SK-N-SH (cell line): ENCODE measurements around the gene ELOVL6. TPM values are rescaled to one million over a fixed set of nuclear protein-coding genes. Genes with fewer than 3 reads are reported as not detected.

Source experiments
- CTCF ChIA-PET: fragments of 300-600, 350-600 bp; formaldehyde crosslinking; extraction: SDS; loops from one replicate; lab custom pipeline; 2021; lab: Yijun Ruan, JAX
- POLR2A ChIA-PET: fragments of 350-600 bp; sonication (Branson Sonifier 250); formaldehyde crosslinking; extraction: SDS; loops from one replicate; lab custom pipeline; 2020; ENCODE audit warnings: antibody characterized with exemption, inconsistent platforms; lab: Yijun Ruan, JAX
- DNase-seq: peaks from one replicate; pipeline ENCODE4 v3.0.0; 2012
- H2AFZ ChIP-seq: fragments of 200-600 bp; sonication (generic); 2 replicates; pipeline ENCODE4 v1.8.1; 2016; ENCODE audit warnings: antibody characterized with exemption, mild to moderate bottlenecking, low read depth
- H3F3A ChIP-seq: fragments of 200-600 bp; sonication (generic); replicated peaks from 2 replicates; pipeline ENCODE3; 2016; ENCODE audit warnings: antibody characterized with exemption, mild to moderate bottlenecking; ENCODE audit not compliant: insufficient read depth
- H3K27ac ChIP-seq, 2 experiments: fragments of 200-500 bp in 1 of 2; fragments of 200-600 bp in 1 of 2; sonication (Bioruptor generic) in 1 of 2; sonication (generic), shearing (Covaris generic) in 1 of 2; 2 replicates each; pipeline versions ENCODE4 v1.5.1 to v1.6.1; 2014 to 2016; ENCODE audit warnings: low read depth in 2 of 2, inconsistent platforms in 1 of 2, low read length in 1 of 2, mild to moderate bottlenecking in 1 of 2, mixed read lengths in 1 of 2
- H3K27me3 ChIP-seq: fragments of 200-600 bp; sonication (generic), shearing (Covaris generic); 2 replicates; pipeline ENCODE4 v1.6.1; 2016; ENCODE audit warnings: mixed run types; ENCODE audit not compliant: insufficient read depth
- H3K36me3 ChIP-seq, 2 experiments: fragments of 200-500 bp in 1 of 2; fragments of 200-600 bp in 1 of 2; sonication (Bioruptor generic) in 1 of 2; sonication (generic) in 1 of 2; replicated peaks in 1 of 2; 2 replicates each; pipeline versions ENCODE3 to v1.5.1; 2014 to 2016; ENCODE audit warnings: low read length in 1 of 2, mild to moderate bottlenecking in 1 of 2; ENCODE audit not compliant: insufficient read depth in 2 of 2, control insufficient read depth in 1 of 2
- H3K4me1 ChIP-seq, 2 experiments: fragments of 200-500 bp in 1 of 2; fragments of 200-600 bp in 1 of 2; sonication (Bioruptor generic) in 1 of 2; sonication (generic), shearing (Covaris generic) in 1 of 2; 2 replicates each; pipeline versions ENCODE4 v1.5.1 to v1.6.1; 2014 to 2016; ENCODE audit warnings: low read depth in 1 of 2, low read length in 1 of 2, mixed run types in 1 of 2; ENCODE audit not compliant: insufficient read depth in 2 of 2, control insufficient read depth in 1 of 2
- H3K4me2 ChIP-seq: fragments of 200-600 bp; sonication (generic), shearing (Covaris generic); 2 replicates; pipeline ENCODE4 v1.6.1; 2017; ENCODE audit warnings: mixed run types
- H3K4me3 ChIP-seq, 2 experiments: fragments of 200-500 bp in 1 of 2; fragments of 200-600 bp in 1 of 2; sonication (Bioruptor generic) in 1 of 2; sonication (generic), shearing (Covaris generic) in 1 of 2; 2 replicates each; pipeline versions ENCODE4 v1.5.1 to v1.8.1; 2014 to 2016; ENCODE audit warnings: low read depth in 2 of 2, inconsistent platforms in 1 of 2, low read length in 1 of 2, mild to moderate bottlenecking in 1 of 2, mixed read lengths in 1 of 2, moderate library complexity in 1 of 2
- H3K79me2 ChIP-seq: fragments of 200-600 bp; sonication (generic); 2 replicates; pipeline ENCODE4 v1.8.1; 2017; ENCODE audit warnings: mild to moderate bottlenecking; ENCODE audit not compliant: insufficient read depth
- H3K9ac ChIP-seq: fragments of 200-600 bp; sonication (generic); 2 replicates; pipeline ENCODE4 v1.6.1; 2017; ENCODE audit warnings: mixed run types
- H3K9me2 ChIP-seq: fragments of 200-600 bp; sonication (generic); 2 replicates; pipeline ENCODE4 v1.6.1; 2017; ENCODE audit warnings: mixed run types
- H3K9me3 ChIP-seq: fragments of 200-600 bp; sonication (generic); 2 replicates; pipeline ENCODE4 v1.6.1; 2017; ENCODE audit warnings: mixed run types, mild to moderate bottlenecking, moderate library complexity
- H4K20me1 ChIP-seq: fragments of 200-600 bp; sonication (generic); 2 replicates; pipeline ENCODE4 v1.6.1; 2017; ENCODE audit warnings: mild to moderate bottlenecking, mixed run types; ENCODE audit not compliant: insufficient read depth
- CHD2 ChIP-seq: fragments of 150-350 bp; IDR thresholded peaks from 2 replicates; pipeline ENCODE4 v1.6.1; 2018; ENCODE audit warnings: low read length; ENCODE audit not compliant: partially characterized antibody
- ELF1 ChIP-seq: IDR thresholded peaks from 2 replicates; pipeline ENCODE4 v1.4.0; 2012
- EP300 ChIP-seq, 2 experiments: IDR thresholded peaks; 2 replicates each; pipeline versions ENCODE4 v1.4.0 to v1.6.1; 2012; ENCODE audit warnings: borderline replicate concordance in 1 of 2, low read depth in 1 of 2, low read length in 1 of 2
- EZH2phosphoT487 ChIP-seq: fragments of 200-600 bp; sonication (generic); IDR thresholded peaks from 2 replicates; pipeline ENCODE4 v1.6.1; 2017; ENCODE audit warnings: low read depth, mixed run types, mild to moderate bottlenecking, antibody characterized with exemption, moderate library complexity, borderline replicate concordance
- FOSL2 ChIP-seq: IDR thresholded peaks from 2 replicates; pipeline ENCODE4 v1.4.0; 2012; ENCODE audit warnings: low read depth, mild to moderate bottlenecking, moderate library complexity, borderline replicate concordance
- FOXM1 ChIP-seq: IDR thresholded peaks from 2 replicates; pipeline ENCODE4 v1.4.0; 2012; ENCODE audit warnings: low read depth, mild to moderate bottlenecking
- JUND ChIP-seq: IDR thresholded peaks from 2 replicates; pipeline ENCODE4 v1.4.0; 2012
- MXI1 ChIP-seq: IDR thresholded peaks from 2 replicates; pipeline ENCODE4 v1.6.1; 2012; ENCODE audit warnings: mild to moderate bottlenecking, low read depth, low read length, improper control_type of control experiment
- NFIC ChIP-seq: IDR thresholded peaks from 2 replicates; pipeline ENCODE4 v1.4.0; 2012; ENCODE audit warnings: borderline replicate concordance
- POLR2AphosphoS5 ChIP-seq: IDR thresholded peaks from 2 replicates; pipeline ENCODE4 v1.6.1; 2012; ENCODE audit warnings: low read depth, low read length
- RXRA ChIP-seq: IDR thresholded peaks from 2 replicates; pipeline ENCODE4 v1.4.0; 2012; ENCODE audit warnings: low read depth, mild to moderate bottlenecking, borderline replicate concordance
- SIN3A ChIP-seq: IDR thresholded peaks from 2 replicates; pipeline ENCODE4 v1.6.1; 2012; ENCODE audit warnings: low read depth, mild to moderate bottlenecking, low read length, moderate library complexity, borderline replicate concordance
- TAF1 ChIP-seq: IDR thresholded peaks from 2 replicates; pipeline ENCODE4 v1.6.1; 2012; ENCODE audit warnings: low read depth, mild to moderate bottlenecking, low read length, moderate library complexity, borderline replicate concordance
- TCF12 ChIP-seq: IDR thresholded peaks from 2 replicates; pipeline ENCODE4 v1.4.0; 2012
- WGBS: methylation state at CpG from one replicate; pipeline ENCODE4 v1.1.6; 2017; ENCODE audit warnings: low lambda C conversion rate; 5-methylcytosine and 5-hydroxymethylcytosine counted together
- polyA plus RNA-seq, 3 experiments: library from polyadenylated mRNA; depleted of rRNA; stranded (reverse); fragments of >200 nt; gene quantifications; 2 replicates each; pipeline ENCODE4 v1.2.3, GENCODE V29; 2012
- TF ChIP-seq, protein P1 (sequence below): IDR thresholded peaks from 2 replicates; pipeline ENCODE4 v1.6.1; 2012; ENCODE audit warnings: mild to moderate bottlenecking, low read depth, low read length, moderate library complexity
- TF ChIP-seq, protein P2 (sequence below): IDR thresholded peaks from 2 replicates; pipeline ENCODE4 v1.4.0; 2012; ENCODE audit warnings: low read depth
- TF ChIP-seq, protein P3 (sequence below): fragments of 150-350 bp; IDR thresholded peaks from 2 replicates; pipeline ENCODE4 v1.6.1; 2016; ENCODE audit warnings: mild to moderate bottlenecking, low read depth, low read length
- TF ChIP-seq, protein P4 (sequence below): fragments of 200-600 bp; sonication (generic); IDR thresholded peaks from 2 replicates; pipeline ENCODE4 v1.6.1; 2017; ENCODE audit warnings: antibody characterized with exemption, mild to moderate bottlenecking, moderate library complexity
- TF ChIP-seq, protein P5 (sequence below): IDR thresholded peaks from 2 replicates; pipeline ENCODE4 v1.4.0; 2012; ENCODE audit warnings: low read depth, borderline replicate concordance

Gene ELOVL6
- polyA plus RNA-seq, 1 of the 3 experiments (the other 2 are of a cell fraction), result 9.0 TPM

DNA sequence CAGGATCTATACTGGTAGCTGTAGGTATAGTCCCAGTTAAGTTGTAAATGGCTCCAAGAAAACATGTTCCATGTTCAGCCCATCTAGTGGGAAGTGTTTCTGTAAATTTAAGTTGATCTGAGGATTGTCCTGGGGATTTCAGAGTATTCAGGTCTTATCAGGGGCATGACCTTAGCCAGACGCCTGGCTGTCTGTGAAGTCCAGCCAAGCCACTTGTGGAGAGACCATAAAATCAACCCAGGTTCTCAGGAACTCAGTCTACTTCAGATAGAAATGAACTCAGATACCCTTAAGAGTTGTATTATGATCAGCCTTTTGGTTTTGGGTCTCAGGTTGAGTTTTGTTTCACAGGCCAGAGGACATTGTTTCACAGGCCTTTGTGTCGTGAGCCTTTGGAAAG lies 189.9 kb downstream of the ELOVL6 start:
- no peaks in the 10 kb centered on the region for H3K27me3 ChIP-seq
- POLR2A ChIA-PET, result no interaction called here
- H3K9me2 ChIP-seq, result no peaks in the 10 kb centered on the region
- DNase-seq, result no peak
- H3K9ac ChIP-seq, result no peak overlapping the region
- no peaks in the 10 kb centered on the region for H3K79me2 ChIP-seq
- no peak overlapping the region for H3K27ac ChIP-seq
- no peaks in the 10 kb centered on the region for H3K4me1 ChIP-seq
- TF ChIP-seq EZH2phosphoT487 (no peak), SIN3A (no peak), RXRA (no peak), TAF1 (no peak), FOSL2 (no peak), ELF1 (no peak), JUND (no peak), EP300 (IDR thresholded peaks at IDR 0.05; ENCODE audit: borderline replicate concordance in 1 of 2, low read depth in 1 of 2, low read length in 1 of 2) (no peak), NFIC (no peak), TCF12 (no peak), MXI1 (no peak)
- TF ChIP-seq, protein P1, sequence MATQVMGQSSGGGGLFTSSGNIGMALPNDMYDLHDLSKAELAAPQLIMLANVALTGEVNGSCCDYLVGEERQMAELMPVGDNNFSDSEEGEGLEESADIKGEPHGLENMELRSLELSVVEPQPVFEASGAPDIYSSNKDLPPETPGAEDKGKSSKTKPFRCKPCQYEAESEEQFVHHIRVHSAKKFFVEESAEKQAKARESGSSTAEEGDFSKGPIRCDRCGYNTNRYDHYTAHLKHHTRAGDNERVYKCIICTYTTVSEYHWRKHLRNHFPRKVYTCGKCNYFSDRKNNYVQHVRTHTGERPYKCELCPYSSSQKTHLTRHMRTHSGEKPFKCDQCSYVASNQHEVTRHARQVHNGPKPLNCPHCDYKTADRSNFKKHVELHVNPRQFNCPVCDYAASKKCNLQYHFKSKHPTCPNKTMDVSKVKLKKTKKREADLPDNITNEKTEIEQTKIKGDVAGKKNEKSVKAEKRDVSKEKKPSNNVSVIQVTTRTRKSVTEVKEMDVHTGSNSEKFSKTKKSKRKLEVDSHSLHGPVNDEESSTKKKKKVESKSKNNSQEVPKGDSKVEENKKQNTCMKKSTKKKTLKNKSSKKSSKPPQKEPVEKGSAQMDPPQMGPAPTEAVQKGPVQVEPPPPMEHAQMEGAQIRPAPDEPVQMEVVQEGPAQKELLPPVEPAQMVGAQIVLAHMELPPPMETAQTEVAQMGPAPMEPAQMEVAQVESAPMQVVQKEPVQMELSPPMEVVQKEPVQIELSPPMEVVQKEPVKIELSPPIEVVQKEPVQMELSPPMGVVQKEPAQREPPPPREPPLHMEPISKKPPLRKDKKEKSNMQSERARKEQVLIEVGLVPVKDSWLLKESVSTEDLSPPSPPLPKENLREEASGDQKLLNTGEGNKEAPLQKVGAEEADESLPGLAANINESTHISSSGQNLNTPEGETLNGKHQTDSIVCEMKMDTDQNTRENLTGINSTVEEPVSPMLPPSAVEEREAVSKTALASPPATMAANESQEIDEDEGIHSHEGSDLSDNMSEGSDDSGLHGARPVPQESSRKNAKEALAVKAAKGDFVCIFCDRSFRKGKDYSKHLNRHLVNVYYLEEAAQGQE, result no peak
- TF ChIP-seq, protein P2, sequence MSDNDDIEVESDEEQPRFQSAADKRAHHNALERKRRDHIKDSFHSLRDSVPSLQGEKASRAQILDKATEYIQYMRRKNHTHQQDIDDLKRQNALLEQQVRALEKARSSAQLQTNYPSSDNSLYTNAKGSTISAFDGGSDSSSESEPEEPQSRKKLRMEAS, result no peak
- H4K20me1 ChIP-seq, result no peaks in the 10 kb centered on the region
- H2AFZ ChIP-seq, result no peak overlapping the region
- no peaks in the 10 kb centered on the region for H3K9me3 ChIP-seq
- H3K36me3 ChIP-seq, result no peaks in the 10 kb centered on the region
- CTCF ChIA-PET, result interaction anchor here (2.2 to 19.2 kb wide), 2 partner anchors 10 to 509 kb away, joined by 12 to 591 read pairs; no protein-coding TSS in a partner anchor
- no peak overlapping the region for H3K4me3 ChIP-seq
- WGBS, result 70% methylated on average over 2 of the region's 2 CpGs
- no peaks in the 10 kb centered on the region for H3F3A ChIP-seq
- no peak overlapping the region for H3K4me2 ChIP-seq

DNA sequence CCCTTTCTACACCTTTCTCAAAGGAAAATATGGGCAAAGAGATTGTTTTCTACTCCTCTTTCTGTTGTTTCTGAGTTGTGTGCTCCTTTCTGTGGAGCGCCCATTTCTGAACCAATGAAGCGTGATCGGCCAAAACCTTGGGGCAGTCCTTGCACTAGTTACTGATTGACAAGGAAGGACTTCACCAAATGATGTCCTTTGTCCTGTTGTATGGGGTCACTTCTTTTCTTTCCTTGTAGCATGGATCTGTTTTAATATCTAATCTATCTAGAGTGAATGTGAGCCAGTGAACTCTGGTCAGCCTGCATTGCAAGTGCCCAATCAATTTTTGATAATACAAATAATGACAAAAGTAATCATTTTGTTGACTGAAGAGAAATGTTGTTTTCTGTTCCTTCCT lies 191.2 kb downstream of the ELOVL6 start:
- Histone ChIP-seq H3K9ac (no peak overlapping the region), H2AFZ (no peak overlapping the region), H3K4me3 (no peak overlapping the region), H3K79me2 (no peaks in the 10 kb centered on the region), H3K4me1 (no peaks in the 10 kb centered on the region), H3K36me3 (no peaks in the 10 kb centered on the region), H3K9me2 (no peaks in the 10 kb centered on the region), H3K9me3 (no peaks in the 10 kb centered on the region), H3K27ac (no peak overlapping the region), H4K20me1 (no peaks in the 10 kb centered on the region), H3F3A (no peaks in the 10 kb centered on the region), H3K4me2 (no peak overlapping the region), H3K27me3 (no peaks in the 10 kb centered on the region)
- DNase-seq, result no peak
- WGBS, result 92% methylated on average over 3 of the region's 3 CpGs
- POLR2A ChIA-PET, result no interaction called here
- CTCF ChIA-PET, result interaction anchor here (0.6 to 19.2 kb wide), 6 partner anchors 31 to 511 kb away, joined by 3 to 591 read pairs (median 9); no protein-coding TSS in a partner anchor
- no peak for TF ChIP-seq ELF1
- no peak for TF ChIP-seq FOSL2
- TF ChIP-seq, protein P3, sequence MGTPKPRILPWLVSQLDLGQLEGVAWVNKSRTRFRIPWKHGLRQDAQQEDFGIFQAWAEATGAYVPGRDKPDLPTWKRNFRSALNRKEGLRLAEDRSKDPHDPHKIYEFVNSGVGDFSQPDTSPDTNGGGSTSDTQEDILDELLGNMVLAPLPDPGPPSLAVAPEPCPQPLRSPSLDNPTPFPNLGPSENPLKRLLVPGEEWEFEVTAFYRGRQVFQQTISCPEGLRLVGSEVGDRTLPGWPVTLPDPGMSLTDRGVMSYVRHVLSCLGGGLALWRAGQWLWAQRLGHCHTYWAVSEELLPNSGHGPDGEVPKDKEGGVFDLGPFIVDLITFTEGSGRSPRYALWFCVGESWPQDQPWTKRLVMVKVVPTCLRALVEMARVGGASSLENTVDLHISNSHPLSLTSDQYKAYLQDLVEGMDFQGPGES, result no peak
- TF ChIP-seq, protein P2, result no peak
- TF ChIP-seq, protein P4, sequence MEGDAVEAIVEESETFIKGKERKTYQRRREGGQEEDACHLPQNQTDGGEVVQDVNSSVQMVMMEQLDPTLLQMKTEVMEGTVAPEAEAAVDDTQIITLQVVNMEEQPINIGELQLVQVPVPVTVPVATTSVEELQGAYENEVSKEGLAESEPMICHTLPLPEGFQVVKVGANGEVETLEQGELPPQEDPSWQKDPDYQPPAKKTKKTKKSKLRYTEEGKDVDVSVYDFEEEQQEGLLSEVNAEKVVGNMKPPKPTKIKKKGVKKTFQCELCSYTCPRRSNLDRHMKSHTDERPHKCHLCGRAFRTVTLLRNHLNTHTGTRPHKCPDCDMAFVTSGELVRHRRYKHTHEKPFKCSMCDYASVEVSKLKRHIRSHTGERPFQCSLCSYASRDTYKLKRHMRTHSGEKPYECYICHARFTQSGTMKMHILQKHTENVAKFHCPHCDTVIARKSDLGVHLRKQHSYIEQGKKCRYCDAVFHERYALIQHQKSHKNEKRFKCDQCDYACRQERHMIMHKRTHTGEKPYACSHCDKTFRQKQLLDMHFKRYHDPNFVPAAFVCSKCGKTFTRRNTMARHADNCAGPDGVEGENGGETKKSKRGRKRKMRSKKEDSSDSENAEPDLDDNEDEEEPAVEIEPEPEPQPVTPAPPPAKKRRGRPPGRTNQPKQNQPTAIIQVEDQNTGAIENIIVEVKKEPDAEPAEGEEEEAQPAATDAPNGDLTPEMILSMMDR, result no peak
- TF ChIP-seq POLR2AphosphoS5, result no peak
- no peak for TF ChIP-seq FOXM1
- TF ChIP-seq, protein P5, sequence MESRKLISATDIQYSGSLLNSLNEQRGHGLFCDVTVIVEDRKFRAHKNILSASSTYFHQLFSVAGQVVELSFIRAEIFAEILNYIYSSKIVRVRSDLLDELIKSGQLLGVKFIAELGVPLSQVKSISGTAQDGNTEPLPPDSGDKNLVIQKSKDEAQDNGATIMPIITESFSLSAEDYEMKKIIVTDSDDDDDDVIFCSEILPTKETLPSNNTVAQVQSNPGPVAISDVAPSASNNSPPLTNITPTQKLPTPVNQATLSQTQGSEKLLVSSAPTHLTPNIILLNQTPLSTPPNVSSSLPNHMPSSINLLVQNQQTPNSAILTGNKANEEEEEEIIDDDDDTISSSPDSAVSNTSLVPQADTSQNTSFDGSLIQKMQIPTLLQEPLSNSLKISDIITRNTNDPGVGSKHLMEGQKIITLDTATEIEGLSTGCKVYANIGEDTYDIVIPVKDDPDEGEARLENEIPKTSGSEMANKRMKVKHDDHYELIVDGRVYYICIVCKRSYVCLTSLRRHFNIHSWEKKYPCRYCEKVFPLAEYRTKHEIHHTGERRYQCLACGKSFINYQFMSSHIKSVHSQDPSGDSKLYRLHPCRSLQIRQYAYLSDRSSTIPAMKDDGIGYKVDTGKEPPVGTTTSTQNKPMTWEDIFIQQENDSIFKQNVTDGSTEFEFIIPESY, result no peak
- no peak for TF ChIP-seq CHD2
- TF ChIP-seq TAF1, result no peak
